GM10266 (cell line): ENCODE results near the gene RB1.
"Not testable (repeated sequence)": the region's sequence is repeated elsewhere in the genome, so short reads cannot be mapped to it uniquely, and the experiment has no call there.

Source experiments
- DNase-seq: peaks from one replicate; pipeline ENCODE4 v3.0.0; 2012; ENCODE audit errors: extremely low spot score
- TF ChIP-seq, protein P1 (sequence below): IDR thresholded peaks from 2 replicates; pipeline ENCODE4 v1.5.1; 2012; ENCODE audit warnings: mild to moderate bottlenecking, low read depth; ENCODE audit not compliant: control insufficient read depth, insufficient read depth; ENCODE audit errors: missing control alignments

RB1 gene

DNA sequence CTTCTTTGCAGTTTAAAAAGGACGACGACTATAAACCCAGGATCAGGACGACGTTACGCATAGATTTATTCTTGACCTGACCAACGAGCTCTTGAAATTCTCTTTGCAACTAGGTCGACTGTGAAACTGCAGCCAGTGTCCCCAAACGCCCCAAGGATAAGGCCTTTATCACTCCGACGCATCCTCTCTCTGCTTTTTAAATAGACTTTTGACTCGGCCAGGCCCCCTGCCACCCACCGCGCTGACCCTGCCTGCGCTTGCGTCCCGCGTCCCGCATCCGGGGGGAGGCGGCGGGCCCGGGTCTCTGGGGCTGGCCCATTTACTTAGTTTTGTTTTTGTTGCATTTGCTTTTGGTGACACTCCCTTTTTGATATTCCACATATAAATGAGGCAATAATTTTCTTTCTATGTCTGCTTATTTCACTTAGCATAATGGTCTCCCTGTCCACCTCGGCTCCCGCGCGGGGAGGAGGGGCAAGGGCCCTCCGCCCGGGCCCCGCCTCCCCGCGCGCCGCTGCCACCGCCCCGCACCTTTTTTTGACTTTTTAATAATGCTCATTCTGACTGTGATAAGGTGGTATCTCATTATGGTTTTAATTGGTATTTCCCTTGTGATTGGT, 17.4 kb downstream of the RB1 start:
- TF ChIP-seq, protein P1, sequence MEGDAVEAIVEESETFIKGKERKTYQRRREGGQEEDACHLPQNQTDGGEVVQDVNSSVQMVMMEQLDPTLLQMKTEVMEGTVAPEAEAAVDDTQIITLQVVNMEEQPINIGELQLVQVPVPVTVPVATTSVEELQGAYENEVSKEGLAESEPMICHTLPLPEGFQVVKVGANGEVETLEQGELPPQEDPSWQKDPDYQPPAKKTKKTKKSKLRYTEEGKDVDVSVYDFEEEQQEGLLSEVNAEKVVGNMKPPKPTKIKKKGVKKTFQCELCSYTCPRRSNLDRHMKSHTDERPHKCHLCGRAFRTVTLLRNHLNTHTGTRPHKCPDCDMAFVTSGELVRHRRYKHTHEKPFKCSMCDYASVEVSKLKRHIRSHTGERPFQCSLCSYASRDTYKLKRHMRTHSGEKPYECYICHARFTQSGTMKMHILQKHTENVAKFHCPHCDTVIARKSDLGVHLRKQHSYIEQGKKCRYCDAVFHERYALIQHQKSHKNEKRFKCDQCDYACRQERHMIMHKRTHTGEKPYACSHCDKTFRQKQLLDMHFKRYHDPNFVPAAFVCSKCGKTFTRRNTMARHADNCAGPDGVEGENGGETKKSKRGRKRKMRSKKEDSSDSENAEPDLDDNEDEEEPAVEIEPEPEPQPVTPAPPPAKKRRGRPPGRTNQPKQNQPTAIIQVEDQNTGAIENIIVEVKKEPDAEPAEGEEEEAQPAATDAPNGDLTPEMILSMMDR, result no peak
- DNase-seq, result no peak

DNA sequence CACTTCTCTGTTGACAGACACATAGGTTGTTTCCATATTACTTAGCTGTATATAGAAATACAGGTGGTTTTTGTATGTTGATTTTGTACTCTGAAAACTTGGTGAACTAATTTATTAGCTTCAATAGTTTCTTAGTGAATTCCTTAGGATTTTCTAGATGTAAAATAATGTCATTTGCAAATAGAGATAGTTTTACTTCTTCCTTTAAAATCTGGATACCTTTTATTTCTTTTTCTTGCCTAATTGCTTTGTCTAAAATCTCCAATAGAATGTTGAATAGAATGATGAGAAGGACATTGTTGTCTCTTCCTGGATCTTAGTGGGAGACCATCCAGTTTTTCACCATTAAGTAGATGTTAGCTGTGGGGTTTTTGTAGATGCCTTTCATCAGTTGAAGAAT, 18.7 kb downstream of the RB1 start:
- TF ChIP-seq, protein P1, result no peak
- no peak for DNase-seq

DNA sequence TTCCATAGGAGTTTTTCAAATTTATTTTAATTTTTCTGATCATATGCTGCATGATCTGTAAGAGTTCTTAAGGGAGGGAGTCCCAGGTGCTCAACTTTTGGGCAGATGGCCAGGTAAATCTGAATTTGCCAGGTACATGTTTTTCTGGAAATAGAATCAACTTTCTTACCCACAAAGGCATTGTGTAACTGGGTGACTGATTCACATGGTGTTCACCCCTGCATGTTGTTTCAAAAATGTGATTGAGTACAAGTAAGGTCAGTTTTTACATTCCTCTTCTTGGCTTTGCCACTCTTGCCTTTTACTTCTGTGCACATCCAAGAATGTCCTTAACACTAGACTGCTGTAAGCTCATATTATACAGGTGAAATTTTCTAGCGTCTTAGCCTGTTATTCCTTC, 30.4 kb downstream of the RB1 start:
- TF ChIP-seq, protein P1, result no peak
- no peak for DNase-seq

DNA sequence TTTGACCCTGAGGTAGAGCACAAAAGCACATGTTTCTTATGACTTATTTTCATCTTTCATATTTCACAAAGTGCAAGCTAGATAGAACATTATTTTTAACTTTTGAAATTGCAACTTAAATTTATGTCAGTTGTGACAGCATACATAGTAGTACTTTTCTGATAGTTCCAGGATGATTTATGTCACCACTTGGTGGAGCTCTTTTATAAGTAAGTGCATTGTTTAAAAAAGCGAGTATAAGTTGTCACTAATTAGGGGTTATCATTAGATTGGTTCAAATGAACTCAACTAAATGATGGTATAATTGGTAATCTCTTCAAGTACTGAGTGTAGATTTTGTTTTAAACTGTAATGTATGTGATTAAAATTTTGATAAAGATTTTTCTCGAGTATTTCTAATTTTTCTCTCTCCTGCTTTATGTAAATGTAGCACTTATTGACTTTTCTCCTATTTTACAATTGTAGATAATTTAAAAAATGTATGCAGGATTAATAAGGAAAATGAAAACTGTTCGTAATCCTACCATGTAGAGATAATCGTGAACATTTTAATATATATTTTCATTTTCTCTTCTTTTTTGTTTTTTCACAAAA, 31.1 kb downstream of the RB1 start:
- DNase-seq, result no peak

DNA sequence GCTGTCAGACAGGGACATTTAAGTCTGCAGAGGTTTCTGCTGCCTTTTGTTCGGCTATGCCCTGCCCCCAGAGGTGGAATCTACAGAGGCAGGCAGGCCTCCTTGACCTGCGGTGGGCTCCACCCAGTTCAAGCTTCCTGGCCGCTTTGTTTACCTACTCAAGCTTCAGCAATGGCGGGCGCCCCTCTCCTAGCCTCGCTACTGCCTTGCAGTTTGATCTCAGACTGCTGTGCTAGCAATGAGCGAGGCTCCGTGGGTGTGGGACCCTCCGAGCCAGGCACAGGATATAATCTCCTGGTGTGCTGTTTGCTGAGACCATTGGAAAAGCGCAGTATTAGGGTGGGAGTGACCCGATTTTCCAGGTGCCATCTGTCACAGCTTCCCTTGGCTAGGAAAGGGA, 35.6 kb downstream of the RB1 start:
- DNase-seq, result not testable (repeated sequence)

More for the DNA sequence above, 31.1 kb downstream of the RB1 start:
- TF ChIP-seq, protein P1, result peak; percentile 56

DNA sequence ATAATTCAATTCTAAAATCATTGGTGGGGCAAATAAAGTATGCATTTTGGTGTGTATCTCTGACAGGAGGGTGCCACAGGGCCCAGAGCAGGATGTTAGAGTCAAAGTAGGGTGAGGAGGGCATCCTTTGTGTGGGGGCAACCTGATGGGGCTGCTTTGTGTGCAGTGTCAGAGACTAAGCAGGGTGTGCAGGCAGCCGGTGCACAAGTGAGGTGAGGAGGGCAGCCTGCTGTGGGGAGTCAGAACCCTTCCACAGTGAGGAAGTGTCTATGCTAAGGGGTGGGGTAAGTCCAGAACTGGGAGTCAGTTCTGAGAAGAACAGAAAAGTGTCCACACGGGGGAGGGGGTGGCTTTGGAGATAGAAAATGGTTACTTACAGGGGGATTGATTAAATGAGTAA, 40.7 kb downstream of the RB1 start:
- DNase-seq, result no peak
- TF ChIP-seq, protein P1, result no peak

DNA sequence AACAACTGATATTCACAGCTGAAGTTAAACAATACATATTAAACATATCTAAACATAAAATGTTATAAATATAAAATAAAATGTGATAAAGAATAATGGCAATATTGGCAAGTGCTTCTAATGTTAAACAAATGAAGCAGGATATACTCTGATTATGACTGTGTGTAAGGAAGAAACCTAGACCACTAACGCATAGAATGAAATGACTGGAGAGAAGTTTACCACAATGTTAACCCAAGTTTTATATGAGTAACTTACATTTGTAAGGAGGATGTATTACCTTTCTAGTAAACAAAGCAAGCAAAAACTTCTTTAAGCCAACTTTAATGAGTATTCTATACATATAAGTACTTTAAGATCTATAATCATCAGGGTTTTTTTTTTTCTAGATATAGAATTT, 43.0 kb downstream of the RB1 start:
- DNase-seq, result no peak
- TF ChIP-seq, protein P1, result no peak
